ENCODE results near the gene CELF5. TPM values are rescaled to one million over a fixed set of nuclear protein-coding genes. Genes with fewer than 3 reads are reported as not detected.

CELF5 gene
- total and polyA plus RNA-seq, 10 of the 15 experiments (the other 5 are each of a cell fraction or from before 2014, with no cell fraction given): 0.01 to 0.04 TPM; not detected in 8

DNA sequence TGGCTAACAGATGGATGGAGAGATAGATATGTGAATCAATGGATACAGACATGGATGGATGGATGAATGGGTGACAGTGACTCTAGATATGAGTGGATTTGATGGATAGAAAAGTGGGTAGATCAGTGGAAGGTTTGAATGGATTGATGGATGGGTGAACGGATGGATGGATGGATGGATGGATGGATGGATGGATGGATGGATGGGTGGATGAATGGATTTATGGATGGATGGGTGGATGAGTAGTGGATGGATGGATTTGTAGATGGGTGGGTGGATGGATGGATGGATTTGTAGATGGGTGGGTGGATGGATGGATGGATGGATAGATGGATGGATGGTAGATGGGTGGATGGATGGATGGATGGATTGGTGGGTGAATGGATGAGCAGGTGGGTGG is 6.8 kb downstream of the CELF5 start:
- Histone ChIP-seq H3K36me3 (ENCODE audit: control insufficient read depth in 2 of 2, insufficient read depth in 2 of 2, low read length in 1 of 2) (no peaks in the 10 kb centered on the region), H4K20me1 (ENCODE audit: control insufficient read depth, insufficient read depth) (no peaks in the 10 kb centered on the region), H3K9me3 (replicated peaks; ENCODE audit: control insufficient read depth, insufficient read depth, low read length) (no peaks in the 10 kb centered on the region), H3K27me3 (replicated peaks in 1 of 2; ENCODE audit: control insufficient read depth in 2 of 2, insufficient read depth in 2 of 2, low read length in 1 of 2) (peaks cover 0 to 2% of the 10 kb centered on the region in 2 experiments; a peak in 2 of 4 replicates), H3K4me2 (ENCODE audit: control insufficient read depth, insufficient read depth) (no peak overlapping the region), H3K27ac (ENCODE audit: control insufficient read depth, insufficient read depth) (no peak overlapping the region), H3K4me1 (ENCODE audit: control insufficient read depth, insufficient read depth, low read length) (no peaks in the 10 kb centered on the region), H3K79me2 (ENCODE audit: control insufficient read depth, insufficient read depth, low read length) (no peaks in the 10 kb centered on the region), H3K9ac (ENCODE audit: control insufficient read depth, insufficient read depth, low read length) (no peak overlapping the region), H3K4me3 (no peak overlapping the region), H2AFZ (ENCODE audit: control insufficient read depth, low read depth, low read length) (no peak overlapping the region)
- intact Hi-C loops (cut with micrococcal nuclease; ENCODE audit: unreplicated experiment): no loop called here
- ATAC-seq (no peak), DNase-seq (ENCODE audit: low read depth, low spot score) (no peak), FAIRE-seq (no peak)
- POLR2A ChIA-PET: no interaction called here
- SMC1A ChIA-PET (ENCODE audit: uncharacterized antibody, unreplicated experiment): no interaction called here
- TF ChIP-seq, protein P1, sequence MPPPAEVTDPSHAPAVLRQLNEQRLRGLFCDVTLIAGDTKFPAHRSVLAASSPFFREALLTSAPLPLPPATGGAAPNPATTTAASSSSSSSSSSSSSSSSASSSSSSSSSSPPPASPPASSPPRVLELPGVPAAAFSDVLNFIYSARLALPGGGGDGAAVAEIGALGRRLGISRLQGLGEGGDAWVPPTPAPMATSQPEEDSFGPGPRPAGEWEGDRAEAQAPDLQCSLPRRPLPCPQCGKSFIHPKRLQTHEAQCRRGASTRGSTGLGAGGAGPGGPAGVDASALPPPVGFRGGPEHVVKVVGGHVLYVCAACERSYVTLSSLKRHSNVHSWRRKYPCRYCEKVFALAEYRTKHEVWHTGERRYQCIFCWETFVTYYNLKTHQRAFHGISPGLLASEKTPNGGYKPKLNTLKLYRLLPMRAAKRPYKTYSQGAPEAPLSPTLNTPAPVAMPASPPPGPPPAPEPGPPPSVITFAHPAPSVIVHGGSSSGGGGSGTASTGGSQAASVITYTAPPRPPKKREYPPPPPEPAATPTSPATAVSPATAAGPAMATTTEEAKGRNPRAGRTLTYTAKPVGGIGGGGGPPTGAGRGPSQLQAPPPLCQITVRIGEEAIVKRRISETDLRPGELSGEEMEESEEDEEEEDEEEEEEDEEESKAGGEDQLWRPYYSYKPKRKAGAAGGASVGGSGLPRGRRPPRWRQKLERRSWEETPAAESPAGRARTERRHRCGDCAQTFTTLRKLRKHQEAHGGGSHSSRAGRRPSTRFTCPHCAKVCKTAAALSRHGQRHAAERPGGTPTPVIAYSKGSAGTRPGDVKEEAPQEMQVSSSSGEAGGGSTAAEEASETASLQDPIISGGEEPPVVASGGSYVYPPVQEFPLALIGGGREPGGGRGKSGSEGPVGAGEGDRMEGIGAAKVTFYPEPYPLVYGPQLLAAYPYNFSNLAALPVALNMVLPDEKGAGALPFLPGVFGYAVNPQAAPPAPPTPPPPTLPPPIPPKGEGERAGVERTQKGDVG (CRISPR knock-in tag; IDR thresholded peaks at IDR 0.05): no peak
- no peak for TF ChIP-seq CBX5 (IDR thresholded peaks at IDR 0.05; ENCODE audit: low read depth)
- TF ChIP-seq WRNIP1 (IDR thresholded peaks at IDR 0.05; ENCODE audit: borderline replicate concordance, low read depth, low read length): no peak
- TF ChIP-seq RAD21 (IDR thresholded peaks at IDR 0.05; ENCODE audit: insufficient read depth, low read depth, low read length): no peak
- no peak for TF ChIP-seq EED (IDR thresholded peaks at IDR 0.05; ENCODE audit: low read depth)
- TF ChIP-seq EZH2 (IDR thresholded peaks at IDR 0.05; ENCODE audit: borderline replicate concordance, control insufficient read depth, low read depth, low read length): no peak
- TF ChIP-seq ZNF687 (IDR thresholded peaks at IDR 0.05): no peak
- TF ChIP-seq MEF2A (IDR thresholded peaks at IDR 0.05; ENCODE audit: insufficient read depth, low read depth, low read length): no peak
- TF ChIP-seq LARP7 (IDR thresholded peaks at IDR 0.05): no peak
- TF ChIP-seq PBX3 (IDR thresholded peaks at IDR 0.05; ENCODE audit: insufficient replicate concordance, low read depth, low read length): no peak
- no peak for TF ChIP-seq BRCA1 (IDR thresholded peaks at IDR 0.05; ENCODE audit: low read depth, low read length)
- no peak for TF ChIP-seq IRF4 (IDR thresholded peaks at IDR 0.05; ENCODE audit: low read depth, low read length)
- TF ChIP-seq RELA (IDR thresholded peaks at IDR 0.05; ENCODE audit: borderline replicate concordance, partially characterized antibody): no peak
- TF ChIP-seq SUPT20H (IDR thresholded peaks at IDR 0.05; ENCODE audit: borderline replicate concordance, control insufficient read depth, low read depth, low read length): no peak
- no peak for TF ChIP-seq GATAD2B (conservative IDR thresholded peaks at IDR 0.05; ENCODE audit: low read depth)
- no peak for TF ChIP-seq POU2F2 (IDR thresholded peaks at IDR 0.05; ENCODE audit: borderline replicate concordance, low read depth, low read length)
- TF ChIP-seq POLR2A (IDR thresholded peaks at IDR 0.05; ENCODE audit: low read depth, low read length): no peak
- BruUV-seq (replicated peaks): no TSS peak
- RAD21 ChIA-PET (ENCODE audit: unreplicated experiment): no interaction called here
- 6% methylated on average over 1 of the region's 1 CpG for WGBS (ENCODE audit: insufficient coverage, insufficient replicate concordance, low lambda C conversion rate, missing lambda C conversion rate)
- in situ Hi-C loops (cut with MboI): no loop called here
- CTCF ChIA-PET: interaction anchor here (1.2 kb wide), 1 partner anchor 22 kb away, joined by 3 read pairs; no protein-coding TSS in a partner anchor
